Right forelimb (tissue), 1 donor: ENCODE measurements around the gene PDE1A.
"Not testable (repeated sequence)": the region's sequence is repeated elsewhere in the genome, so short reads cannot be mapped to it uniquely, and the experiment has no call there.

Experiments
- DNase-seq: peaks from one replicate; pipeline ENCODE4 v3.0.0-alpha.2; 2018

PDE1A gene

DNA sequence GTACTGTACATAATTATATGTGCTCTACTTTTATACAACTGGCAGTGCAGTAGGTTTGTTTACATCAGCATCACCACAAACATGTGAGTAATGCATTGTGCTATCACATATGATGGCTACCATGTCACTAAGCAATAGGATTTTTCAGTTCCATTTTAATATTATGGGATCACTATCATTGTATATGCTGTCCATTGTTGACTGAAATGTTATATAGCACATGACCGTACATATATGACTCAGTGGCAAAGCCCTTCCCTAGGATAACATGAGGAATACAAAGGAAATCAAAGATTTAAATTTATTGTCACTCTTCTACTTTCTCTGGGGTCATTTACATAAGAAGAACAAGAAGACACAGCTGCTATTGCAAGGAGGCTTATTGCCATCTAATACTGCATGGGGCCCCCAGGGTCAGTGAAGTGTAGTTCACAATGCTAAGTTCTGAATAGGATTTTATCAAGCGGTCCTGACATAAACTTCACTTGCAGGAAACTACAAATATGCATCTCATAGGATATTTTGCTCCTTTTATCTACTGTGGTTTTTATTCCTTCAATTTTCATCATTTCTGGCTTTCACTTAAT is 21.8 kb downstream of the PDE1A start:
- no peak for DNase-seq

DNA sequence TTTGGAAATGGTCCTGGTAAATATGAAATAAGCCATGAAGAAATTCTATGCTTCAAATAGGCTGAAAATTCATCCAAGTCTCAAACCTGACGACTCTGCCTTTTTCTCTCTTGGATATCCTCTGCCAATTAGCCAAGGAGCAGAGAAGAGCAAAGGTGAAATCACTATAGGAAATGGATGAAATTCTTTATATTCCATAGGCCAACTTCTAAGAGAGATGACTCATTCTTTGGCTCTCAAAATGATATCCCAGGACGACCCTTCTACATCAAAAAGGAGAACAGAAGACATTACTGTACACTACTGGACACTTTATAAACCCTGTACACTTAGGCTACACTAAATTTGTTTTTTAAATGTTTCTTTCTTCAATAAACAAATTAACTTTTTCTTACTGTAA is 22.7 kb downstream of the PDE1A start:
- no peak for DNase-seq

DNA sequence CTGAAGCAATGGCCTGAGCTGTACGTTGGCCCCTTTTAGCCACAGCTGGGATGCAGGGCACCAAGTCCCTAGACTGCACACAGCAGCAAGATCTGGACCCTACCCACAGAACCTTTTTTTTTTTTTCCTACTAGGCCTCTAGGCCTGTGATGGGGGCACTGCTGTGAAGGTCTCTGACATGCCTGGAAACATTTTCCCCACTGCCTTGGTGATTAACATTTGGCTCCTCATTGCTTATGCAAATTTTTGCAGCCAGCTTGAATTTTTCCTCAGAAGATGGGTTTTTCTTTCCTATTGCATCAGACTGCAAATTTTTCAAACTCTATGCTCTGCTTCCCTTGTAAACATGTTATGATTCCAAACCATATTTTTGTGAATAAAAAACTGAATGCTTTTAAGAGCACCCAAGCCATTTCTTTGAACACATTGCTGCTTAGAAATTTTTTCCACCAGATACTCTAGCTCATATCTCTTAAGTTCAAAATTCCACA is 33.5 kb downstream of the PDE1A start:
- DNase-seq = no peak

DNA sequence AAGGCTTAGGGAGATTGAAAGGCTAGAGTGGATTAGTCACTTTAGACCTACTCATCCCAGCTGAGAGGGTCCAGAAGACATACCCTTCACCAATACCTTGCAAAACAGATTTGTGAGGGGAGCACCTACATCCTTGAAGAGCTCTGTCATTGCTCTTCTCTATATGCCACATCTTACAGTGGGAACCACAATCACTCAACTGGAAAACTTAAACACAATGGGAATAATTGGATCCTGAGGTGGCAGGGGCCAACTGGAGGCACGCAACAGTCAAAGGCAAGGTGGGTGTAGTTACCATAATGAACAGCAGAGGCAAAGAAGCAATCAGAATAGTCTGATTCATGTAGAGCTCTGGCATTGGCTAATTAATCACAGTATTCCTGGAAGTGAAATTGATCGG is 35.4 kb downstream of the PDE1A start:
- DNase-seq = no peak

DNA sequence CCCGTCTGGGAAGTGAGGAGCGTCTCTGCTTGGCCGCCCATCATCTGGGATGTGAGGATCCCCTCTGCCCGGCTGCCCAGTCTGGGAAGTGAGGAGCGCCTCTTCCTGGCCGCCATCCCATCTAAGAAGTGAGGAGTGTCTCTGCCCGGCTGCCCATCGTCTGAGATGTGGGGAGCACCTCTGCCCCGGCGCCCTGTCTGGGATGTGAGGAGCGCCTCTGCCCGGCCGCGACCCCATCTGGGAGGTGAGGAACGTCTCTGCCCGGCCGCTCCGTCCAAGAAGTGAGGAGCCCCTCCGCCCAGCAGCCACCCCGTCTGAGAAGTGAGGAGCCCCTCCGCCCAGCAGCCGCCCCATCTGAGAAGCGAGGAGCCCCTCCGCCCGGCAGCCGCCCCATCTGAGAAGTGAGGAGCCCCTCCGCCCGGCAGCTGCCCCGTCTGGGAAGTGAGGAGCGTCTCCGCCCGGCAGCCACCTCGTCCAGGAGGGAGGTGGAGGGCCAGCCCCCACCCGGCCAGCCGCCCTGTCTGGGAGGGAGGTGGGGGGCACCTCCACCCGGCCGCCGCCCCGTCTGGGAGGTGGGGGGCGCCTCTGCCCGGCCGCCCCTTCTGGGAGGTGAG is 40.5 kb downstream of the PDE1A start:
- DNase-seq = not testable (repeated sequence)

DNA sequence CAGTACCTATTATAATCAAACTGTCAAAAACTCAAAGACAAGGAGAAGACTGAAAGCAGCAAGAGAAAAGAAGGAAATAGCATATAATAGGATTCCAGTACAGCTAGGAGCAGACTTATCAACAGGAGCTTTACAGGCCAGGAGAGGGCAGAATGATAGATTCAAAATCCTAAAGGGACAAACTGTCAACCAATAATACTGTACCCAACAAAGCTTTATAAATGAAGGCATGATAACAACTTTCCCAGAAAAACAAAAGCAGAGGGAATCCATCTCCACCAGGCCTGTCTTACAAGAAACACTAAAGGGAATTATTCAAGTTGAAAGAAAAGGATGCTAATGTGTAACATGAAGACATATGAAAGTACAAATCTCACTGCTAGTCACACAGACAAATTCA is 42.0 kb downstream of the PDE1A start:
- DNase-seq = no peak

DNA sequence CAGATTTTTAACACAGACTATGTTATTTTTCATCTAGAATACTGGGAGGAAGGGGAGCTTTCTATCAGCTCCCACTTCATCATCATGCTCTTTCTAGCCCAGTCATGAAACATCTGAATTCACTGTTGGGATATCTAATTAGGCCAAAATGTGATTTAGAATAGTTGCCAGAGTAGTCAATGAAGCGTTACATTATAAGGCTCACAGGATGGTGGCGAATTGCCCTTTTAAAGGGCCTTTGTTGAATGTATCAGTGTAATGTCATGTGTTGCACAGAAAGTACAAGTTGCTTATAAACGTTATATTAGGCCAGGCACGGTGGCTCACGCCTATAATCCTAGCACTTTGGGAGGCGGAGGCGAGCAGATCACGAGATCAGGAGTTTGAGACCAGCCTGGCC is 45.6 kb downstream of the PDE1A start:
- no peak for DNase-seq

DNA sequence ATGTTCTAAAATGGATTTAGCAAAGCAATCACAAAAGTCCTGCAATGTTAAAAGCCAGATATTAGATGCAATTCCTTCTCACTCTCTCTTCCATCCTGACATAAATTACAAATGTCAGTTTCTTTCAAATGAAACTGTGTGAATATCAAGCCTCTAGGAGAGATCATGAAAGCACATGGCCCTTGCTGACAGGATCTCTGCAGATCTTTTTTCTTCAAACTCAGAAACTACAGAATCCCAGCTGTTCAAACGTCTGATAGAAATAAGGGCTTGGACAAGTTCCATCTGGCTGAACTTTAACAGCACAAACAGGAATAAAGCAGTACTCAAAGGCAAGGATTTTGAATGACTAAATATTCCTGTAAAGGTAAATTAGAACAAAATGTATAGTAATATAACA is 47.6 kb downstream of the PDE1A start:
- DNase-seq = no peak

DNA sequence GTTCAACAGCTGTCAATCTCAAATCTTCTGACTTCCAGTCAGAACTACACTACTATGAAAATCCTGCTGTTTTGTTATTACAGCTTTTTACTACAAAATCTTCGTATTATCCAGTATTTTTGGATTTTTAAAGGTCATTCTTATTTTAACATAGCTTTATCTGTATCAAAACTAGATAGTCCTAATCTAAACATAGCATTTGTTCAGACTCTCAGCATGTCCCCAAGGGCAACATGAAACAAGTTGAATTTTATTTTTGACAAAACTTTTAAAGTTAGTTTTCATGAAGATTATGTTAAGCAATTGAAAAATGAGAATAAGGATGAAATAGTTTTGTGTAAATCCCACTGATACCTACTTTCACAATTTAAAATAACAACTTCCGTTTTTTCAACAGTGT is 48.1 kb downstream of the PDE1A start:
- no peak for DNase-seq

DNA sequence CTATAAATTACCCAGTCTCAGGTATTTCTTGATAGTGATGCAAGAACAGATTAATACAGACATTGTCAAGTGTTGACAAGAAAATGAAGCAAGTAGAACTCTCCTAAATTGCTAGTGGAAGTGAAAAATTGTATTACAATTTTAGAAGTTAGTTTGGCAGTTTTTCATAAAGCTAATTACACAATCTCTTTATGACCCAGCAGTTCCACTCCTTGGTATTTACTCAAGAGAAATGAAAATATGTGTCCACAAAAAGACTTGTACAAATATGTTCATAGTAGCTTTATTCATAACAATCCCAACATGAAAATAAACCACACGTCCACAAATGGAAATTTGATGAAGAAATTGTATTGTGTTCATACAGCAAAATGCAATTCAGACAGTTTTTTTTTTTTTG is 49.4 kb downstream of the PDE1A start:
- DNase-seq = no peak

DNA sequence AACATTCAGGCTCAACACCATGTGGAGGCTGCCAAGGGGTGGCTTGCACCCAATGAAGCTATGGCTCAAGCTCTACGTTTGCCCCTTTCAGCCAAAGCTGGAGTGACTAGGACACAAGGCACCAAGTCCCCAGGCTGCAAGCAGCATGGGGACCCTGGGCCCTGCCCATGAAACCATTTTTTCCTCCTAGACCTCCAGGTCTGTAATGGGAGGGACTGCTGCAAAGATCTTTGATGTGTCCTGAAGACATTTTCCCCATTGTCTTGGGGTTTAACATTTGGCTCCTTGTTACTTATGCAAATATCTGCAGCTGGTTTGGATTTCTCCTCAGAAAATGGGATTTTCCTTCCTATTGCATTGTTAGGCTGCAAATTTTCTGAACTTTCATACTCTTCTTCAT is 51.0 kb downstream of the PDE1A start:
- DNase-seq = no peak

DNA sequence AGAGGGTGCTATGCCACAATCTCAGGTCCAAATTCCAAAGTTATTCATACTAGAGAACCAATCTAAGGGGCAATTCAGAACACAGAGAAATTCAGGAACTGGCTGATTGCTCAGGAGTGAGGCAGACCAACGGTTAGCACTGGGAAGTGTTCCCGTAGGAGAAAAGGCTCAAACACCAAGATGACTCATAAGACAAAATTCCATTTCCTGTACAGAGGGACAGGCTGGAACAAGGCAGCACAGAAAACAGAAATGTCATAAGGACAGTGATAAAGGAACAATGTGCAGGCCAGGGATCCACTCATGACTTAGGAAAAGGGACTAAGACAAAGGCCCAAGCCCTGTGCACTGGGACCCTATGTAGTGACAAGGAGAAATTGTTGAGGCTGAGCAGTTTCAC is 54.2 kb downstream of the PDE1A start:
- no peak for DNase-seq

DNA sequence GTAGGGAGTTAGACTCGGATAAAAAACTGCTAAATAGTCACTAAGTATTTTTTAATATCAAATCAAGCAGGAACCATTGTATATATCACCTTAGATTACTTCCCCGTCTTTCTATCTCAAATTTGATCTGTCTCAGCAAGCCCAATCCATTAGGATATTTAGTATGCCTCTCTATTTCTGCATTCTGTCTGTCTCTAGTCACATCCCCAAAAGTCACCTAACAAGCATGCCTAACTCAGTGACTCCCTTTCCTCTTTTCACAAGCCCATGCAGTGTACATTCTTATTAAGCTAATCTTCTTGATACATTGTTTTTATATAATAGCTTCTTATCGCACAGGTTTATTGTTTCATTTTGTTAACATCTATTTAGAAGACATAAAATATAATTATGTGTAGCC is 57.8 kb downstream of the PDE1A start:
- DNase-seq = no peak

DNA sequence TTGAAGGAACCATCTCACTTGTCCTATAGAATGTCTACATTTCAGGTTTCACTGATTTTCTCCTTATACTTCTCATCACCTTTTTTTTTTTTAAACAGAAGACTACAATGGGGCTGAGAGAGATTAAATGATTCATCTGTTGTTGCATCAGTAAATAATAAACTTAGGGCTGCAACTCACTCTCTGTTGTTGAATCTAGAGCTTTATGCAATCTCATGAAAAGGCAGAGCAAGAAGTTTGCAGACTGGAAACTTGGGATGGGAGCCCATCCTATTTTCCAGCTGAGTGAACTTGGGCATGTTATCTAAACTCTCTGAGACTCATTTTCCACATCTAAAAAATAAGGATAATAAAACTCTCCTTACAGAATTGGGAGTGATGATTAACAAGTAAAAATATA is 58.4 kb downstream of the PDE1A start:
- no peak for DNase-seq

DNA sequence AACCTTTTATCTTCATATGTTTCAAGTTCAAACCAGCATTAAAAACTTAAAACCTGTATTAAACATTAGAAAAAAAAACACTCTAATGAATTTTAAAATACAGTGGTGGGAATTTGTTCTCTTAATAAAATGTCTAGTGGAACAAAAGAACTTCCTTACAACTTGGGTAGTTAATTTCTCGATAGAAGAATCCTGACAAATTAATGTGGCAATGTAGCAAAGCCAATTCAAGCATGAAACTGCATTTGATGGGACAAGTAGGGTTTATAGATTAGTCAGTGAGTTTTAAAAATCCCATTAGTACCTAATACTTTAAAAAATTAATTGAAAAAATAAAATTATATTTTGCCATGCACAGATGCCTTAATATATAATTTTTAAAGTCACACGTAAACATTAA is 59.4 kb downstream of the PDE1A start:
- no peak for DNase-seq

DNA sequence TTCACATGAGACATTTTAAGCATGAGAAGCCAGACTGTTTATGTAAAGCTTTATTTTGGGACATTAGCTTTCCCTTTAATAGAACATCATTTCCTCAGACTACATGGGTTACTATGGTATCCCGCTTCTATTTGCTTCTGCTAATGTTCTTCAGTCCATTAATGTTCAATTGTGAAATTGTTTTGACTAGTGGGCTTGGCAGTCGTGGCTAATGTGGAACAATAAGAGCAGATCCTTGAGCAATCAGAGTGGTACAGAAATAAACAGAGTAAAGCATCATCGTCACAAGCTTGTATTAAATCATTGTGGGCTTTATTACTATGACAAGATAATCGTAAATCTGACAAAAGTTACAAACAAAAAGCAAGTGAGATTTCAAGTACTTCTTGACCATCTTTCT is 60.2 kb downstream of the PDE1A start:
- no peak for DNase-seq

DNA sequence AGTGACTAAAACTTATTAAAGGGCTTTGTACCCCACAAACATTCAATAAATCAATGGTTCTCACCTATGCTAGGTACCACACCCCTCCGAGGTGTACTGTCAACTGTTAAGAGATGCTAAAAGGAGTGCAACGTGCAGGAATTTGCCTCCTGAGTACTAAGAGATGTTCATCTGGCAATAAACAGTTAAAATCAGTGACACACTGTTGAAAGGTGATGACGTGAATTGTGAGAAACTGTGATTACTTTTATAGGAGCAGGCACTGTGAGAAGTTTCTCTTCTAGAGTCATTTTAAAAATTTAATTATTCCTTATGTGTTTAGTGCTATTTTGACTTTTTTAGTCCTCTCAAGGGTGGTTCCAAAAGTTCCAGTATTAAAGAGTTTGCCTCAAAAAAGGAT is 61.0 kb downstream of the PDE1A start:
- DNase-seq = no peak

DNA sequence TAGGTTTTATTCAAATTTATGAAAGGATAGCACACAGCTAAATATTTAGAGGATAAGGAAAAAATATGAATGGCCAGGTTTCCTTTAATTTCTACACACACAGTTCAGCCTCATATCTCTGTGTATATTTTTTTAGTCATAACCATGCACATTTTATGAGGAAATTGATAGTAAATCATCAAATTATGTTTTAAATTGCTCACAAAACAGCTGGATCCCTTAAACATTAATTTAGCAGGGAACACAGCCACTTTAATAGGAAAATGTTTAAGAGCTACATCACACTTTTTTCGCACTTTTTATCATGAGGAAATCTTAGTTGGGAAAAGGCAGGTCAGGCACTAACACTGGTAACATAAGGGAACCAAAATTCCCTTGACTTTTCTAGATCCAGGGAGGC is 65.4 kb downstream of the PDE1A start:
- no peak for DNase-seq

DNA sequence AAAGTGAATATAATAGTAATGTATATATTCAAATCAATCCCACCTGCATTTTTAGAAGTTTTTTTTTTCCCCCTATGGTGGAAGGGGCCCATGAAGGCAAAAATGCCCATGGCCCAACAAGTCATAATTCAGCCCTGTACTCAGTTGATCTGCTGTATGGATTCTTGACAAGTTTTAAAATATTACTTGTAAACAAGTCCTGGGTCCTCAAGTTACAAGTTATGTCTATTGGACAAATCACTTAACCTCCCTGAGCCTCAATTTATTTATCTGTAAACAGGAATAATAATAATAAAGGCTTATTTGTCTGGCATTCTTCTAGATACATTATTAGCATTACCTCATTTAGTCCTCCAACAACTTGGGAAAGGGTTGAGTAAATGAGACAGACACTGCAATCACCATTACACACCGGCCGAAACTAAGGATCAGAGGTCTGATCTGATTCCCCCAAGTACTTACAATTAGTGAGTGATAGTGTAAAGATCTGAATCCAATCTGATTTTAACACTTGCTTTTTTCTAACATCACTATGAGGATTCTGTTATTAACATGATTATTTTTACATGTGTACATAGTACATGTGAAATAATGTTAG is 66.1 kb downstream of the PDE1A start:
- no peak for DNase-seq

DNA sequence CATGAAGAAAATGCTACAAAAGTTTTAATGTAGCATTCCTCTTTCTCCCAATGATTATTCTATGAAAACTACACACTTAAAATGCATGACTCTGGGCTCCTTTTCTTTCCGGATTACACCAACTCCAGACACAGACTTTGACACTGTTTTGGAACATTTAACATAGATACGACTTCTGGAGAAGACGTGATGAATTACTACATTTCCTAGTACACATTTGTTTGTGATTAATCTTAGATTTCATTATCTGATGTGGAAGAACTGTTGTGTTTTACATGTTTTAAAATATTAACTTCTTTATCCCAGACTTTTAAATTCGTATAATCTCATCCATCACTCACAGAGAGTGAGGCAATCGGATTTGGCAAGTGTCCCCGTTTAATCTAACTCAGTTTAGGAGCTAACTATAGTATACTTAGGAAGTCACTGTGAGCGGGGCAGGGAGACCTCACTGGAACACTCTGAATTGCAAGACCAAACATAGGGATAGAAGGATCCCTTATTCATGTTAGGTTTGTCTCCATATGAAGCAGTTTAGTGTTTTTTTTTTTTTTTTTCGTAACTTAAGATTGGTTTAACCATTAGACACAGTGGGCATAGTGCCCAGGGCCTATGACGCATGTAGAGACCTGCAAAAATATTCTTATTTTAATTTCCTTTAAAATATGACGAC is 66.7 kb downstream of the PDE1A start:
- no peak for DNase-seq

DNA sequence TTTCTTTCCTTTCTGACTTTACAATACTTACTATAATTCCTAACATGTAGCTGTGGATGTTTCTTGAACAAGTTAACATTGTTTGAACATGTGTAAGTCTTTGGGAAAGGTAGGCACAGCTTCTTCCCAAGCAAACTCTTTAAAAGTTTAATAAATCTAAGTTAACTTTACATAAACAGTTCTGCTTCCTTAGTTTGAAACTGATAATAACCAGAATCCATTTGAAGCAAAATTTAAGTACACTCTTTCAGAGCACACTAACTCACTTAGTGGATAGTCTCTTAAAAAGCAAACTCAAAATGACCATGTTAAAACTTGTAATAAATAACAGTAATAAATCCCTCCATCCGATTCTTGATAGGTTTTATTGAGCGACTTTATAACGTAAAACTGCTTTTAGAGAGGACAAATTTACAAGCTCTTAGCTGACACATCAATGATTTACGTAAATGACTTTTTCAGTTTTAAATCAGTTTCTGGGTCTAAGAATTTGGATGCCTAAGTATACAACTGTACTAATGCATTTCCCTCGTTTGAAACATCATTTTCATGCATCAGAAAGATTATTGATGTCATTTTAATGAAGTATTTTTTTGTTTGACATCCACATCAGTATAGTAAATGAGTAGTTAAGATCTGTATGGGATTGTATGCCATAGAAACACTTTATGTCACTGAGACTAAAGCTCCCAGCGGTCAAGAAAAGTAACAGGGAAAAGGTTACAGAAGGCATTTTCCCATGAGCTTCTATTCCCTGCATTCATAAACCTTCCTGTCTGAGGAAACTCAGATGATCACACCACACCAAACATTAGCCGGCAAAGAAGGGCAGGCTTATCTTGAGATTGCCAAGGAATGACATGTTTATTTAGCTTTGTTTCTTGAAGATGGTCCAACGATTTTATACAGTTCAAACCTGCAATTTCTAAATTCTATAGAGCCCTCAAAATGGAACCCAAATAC is 67.5 kb downstream of the PDE1A start:
- DNase-seq = no peak

DNA sequence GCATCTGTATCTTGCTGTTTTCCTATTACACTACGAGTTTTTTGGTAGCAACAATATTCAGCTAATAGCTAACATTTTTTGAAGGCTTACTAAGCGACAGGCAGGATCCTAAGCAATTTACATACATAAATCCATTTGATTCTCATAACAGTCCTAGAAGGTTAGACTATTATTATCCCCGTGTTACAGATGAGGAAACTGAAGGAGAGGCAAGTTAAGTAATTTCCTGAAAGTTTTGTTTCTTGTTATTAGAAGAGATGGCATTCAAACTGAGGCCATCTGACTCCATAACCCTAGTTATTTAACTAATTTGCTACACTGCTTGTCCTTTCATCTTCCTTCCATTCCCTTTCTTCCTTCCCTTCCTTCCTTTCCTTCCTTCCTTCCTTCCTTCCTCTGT is 68.2 kb downstream of the PDE1A start:
- DNase-seq = no peak

DNA sequence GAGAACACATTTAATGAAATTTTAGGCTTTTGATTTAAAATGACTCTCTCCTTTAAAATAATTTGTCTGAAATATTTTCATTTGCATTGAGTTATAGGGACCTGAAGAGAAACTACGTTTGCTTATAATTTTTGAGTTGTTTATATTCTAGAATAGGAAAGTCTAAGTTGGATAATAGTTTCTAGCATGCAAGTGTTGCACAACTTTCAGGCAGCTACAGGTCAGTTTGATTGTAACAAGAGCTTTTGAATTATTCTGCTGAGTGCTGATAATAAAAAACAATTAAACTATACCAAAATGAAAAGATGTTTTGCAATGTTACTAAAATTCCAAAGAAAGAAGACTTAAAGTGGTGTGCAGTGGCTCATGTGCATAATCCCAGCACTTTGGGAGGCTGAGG is 71.0 kb downstream of the PDE1A start:
- DNase-seq = no peak
